ENCODE data around the gene MYT1.

- no peak for TF ChIP-seq EZH2 (IDR thresholded peaks at IDR 0.05; ENCODE audit: borderline replicate concordance)
- no peak for TF ChIP-seq CTCF (IDR thresholded peaks at IDR 0.05; ENCODE audit: poor library complexity)
Measured at GRCh38 chr20:64268174-64268573, 103.9 kb downstream of the MYT1 start.

All from hepatocyte (in vitro differentiated cells).